Endodermal cell (in vitro differentiated cells): ENCODE results near the gene SAMD8. TPM values are rescaled to one million over a fixed set of nuclear protein-coding genes. Genes with fewer than 3 reads are reported as not detected.

Experiments
- DNase-seq: peaks from one replicate; pipeline ENCODE4 v3.0.0-alpha.2; 2017
- H3K27ac ChIP-seq: 2 replicates; pipeline ENCODE4 v1.5.1; 2013; ENCODE audit warnings: mild to moderate bottlenecking, low read depth, low read length, moderate library complexity
- H3K27me3 ChIP-seq: 2 replicates; pipeline ENCODE4 v1.6.1; 2013; ENCODE audit warnings: mild to moderate bottlenecking, low read length, moderate library complexity; ENCODE audit not compliant: insufficient read depth, control insufficient read depth, poor library complexity, severe bottlenecking
- H3K36me3 ChIP-seq: 2 replicates; pipeline ENCODE4 v1.7.0; 2013; ENCODE audit warnings: mild to moderate bottlenecking, low read length, moderate library complexity; ENCODE audit not compliant: control insufficient read depth, insufficient read depth
- H3K4me1 ChIP-seq: one replicate; pipeline ENCODE4 v1.7.0; 2013; ENCODE audit warnings: low read length; ENCODE audit not compliant: control insufficient read depth, insufficient read depth
- H3K4me3 ChIP-seq: 2 replicates; pipeline ENCODE4 v1.5.1; 2013; ENCODE audit warnings: mild to moderate bottlenecking, low read length, moderate library complexity
- H3K9ac ChIP-seq: 2 replicates; pipeline ENCODE4 v1.6.1; 2013; ENCODE audit warnings: mild to moderate bottlenecking, low read length, moderate library complexity; ENCODE audit not compliant: poor library complexity, severe bottlenecking; ENCODE audit errors: extremely low read depth
- H3K9me3 ChIP-seq: 2 replicates; pipeline ENCODE4 v1.6.1; 2013; ENCODE audit warnings: mild to moderate bottlenecking, low read length, moderate library complexity; ENCODE audit not compliant: control insufficient read depth
- H3K27ac Mint-ChIP-seq: 2 replicates; pipeline ENCODE4 v1.8.0; 2020; ENCODE audit warnings: mixed read lengths
- H3K27me3 Mint-ChIP-seq: 2 replicates; pipeline ENCODE4 v1.8.0; 2021; ENCODE audit warnings: mild to moderate bottlenecking, mixed read lengths; ENCODE audit not compliant: insufficient read depth
- H3K36me3 Mint-ChIP-seq: 2 replicates; pipeline ENCODE4 v1.8.0; 2020; ENCODE audit warnings: low read depth, mixed read lengths
- H3K4me1 Mint-ChIP-seq: 2 replicates; pipeline ENCODE4 v1.8.0; 2020; ENCODE audit warnings: mixed read lengths
- H3K4me3 Mint-ChIP-seq: 2 replicates; pipeline ENCODE4 v1.8.0; 2020; ENCODE audit warnings: mild to moderate bottlenecking, moderate library complexity, mixed read lengths
- H3K9me3 Mint-ChIP-seq: 2 replicates; pipeline ENCODE4 v1.8.0; 2020; ENCODE audit warnings: mild to moderate bottlenecking, mixed read lengths
- WGBS, 2 experiments: methylation state at CpG; one replicate each; pipeline versions ENCODE4 v1.1.5 to v1.1.7; 2013; ENCODE audit warnings: missing lambda C conversion rate in 2 of 2, mixed read lengths in 1 of 2; ENCODE audit not compliant: insufficient coverage in 1 of 2, insufficient read length in 1 of 2; 5-methylcytosine and 5-hydroxymethylcytosine counted together
- total RNA-seq, 2 donors: library from RNA; stranded (reverse); fragmentation: NEBNext Ultra II Directional in 1 of 2; extraction: Animal tissue kit (Norgen Biotek cat#: 25700) in 1 of 2; gene quantifications; 2 replicates in 1 of 2; 3 replicates in 1 of 2; pipeline ENCODE4 v1.2.1, GENCODE V29; 2021
- TF ChIP-seq, protein P1 (sequence below): fragments of 200-600 bp; sonication (generic); conservative IDR thresholded peaks from 2 replicates; pipeline ENCODE4 v1.5.0; 2021; ENCODE audit warnings: antibody characterized with exemption, mild to moderate bottlenecking

The SAMD8 gene
- total RNA-seq, 2 donors from 2014 or later, result 25.9 to 31.7 TPM

DNA sequence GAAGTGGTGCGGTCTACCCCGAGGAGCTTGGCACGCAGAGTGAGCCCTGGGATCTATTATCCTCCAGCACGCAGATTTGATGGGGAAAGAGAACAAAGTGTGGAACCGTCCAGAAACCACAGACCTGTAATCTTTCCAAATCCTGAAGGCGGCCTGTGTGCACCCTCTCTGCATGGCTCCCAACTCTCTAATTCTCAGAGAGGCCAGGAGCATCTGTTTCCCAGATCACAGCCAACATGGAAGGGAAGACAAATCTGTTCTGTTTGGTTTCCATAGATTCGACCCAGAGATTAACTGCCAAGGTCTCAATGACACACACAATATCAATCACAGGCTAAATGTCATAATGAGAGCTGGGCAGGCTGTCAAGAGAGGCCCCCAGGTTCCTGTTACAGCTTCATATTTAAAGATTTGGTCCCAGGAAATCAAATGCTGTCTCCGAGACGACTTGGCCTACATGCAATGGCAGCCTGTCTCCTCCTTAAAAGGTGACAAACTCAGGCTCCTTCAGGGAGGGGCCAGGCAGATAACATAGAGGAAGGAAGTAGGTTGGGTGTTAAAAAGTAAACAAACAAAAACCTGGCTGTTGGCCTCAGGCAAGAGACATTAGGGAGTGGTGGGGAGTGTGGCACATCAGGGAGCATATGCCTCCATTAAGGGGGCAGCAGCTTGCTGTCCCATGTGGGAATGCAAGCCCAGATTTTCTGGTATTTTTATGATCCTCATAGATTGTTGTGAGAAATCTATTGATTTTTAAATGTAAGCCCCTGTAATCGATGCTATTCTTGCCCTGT, 48.8 kb upstream of the SAMD8 start:
- H3K27me3 ChIP-seq, result peaks cover 43% of the 10 kb centered on the region
- H3K27ac ChIP-seq, result no peak overlapping the region
- peaks cover 13% of the 10 kb centered on the region for H3K4me1 ChIP-seq
- H3K4me3 Mint-ChIP-seq, result no peak overlapping the region
- no peaks in the 10 kb centered on the region for H3K36me3 ChIP-seq
- DNase-seq, result no peak
- H3K9ac ChIP-seq, result no peak overlapping the region
- no peak overlapping the region for H3K4me3 ChIP-seq
- H3K9me3 ChIP-seq, result peaks cover 4% of the 10 kb centered on the region
- H3K36me3 Mint-ChIP-seq, result no peaks in the 10 kb centered on the region
- no peak overlapping the region for H3K27ac Mint-ChIP-seq
- WGBS, 2 experiments, result 95% methylated on average over 9 to 10 of the region's 10 CpGs
- peaks cover 4% of the 10 kb centered on the region for H3K9me3 Mint-ChIP-seq
- H3K27me3 Mint-ChIP-seq, result peaks cover 83% of the 10 kb centered on the region
- TF ChIP-seq, protein P1, sequence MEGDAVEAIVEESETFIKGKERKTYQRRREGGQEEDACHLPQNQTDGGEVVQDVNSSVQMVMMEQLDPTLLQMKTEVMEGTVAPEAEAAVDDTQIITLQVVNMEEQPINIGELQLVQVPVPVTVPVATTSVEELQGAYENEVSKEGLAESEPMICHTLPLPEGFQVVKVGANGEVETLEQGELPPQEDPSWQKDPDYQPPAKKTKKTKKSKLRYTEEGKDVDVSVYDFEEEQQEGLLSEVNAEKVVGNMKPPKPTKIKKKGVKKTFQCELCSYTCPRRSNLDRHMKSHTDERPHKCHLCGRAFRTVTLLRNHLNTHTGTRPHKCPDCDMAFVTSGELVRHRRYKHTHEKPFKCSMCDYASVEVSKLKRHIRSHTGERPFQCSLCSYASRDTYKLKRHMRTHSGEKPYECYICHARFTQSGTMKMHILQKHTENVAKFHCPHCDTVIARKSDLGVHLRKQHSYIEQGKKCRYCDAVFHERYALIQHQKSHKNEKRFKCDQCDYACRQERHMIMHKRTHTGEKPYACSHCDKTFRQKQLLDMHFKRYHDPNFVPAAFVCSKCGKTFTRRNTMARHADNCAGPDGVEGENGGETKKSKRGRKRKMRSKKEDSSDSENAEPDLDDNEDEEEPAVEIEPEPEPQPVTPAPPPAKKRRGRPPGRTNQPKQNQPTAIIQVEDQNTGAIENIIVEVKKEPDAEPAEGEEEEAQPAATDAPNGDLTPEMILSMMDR, result no peak
- H3K4me1 Mint-ChIP-seq, result peaks cover 12% of the 10 kb centered on the region

DNA sequence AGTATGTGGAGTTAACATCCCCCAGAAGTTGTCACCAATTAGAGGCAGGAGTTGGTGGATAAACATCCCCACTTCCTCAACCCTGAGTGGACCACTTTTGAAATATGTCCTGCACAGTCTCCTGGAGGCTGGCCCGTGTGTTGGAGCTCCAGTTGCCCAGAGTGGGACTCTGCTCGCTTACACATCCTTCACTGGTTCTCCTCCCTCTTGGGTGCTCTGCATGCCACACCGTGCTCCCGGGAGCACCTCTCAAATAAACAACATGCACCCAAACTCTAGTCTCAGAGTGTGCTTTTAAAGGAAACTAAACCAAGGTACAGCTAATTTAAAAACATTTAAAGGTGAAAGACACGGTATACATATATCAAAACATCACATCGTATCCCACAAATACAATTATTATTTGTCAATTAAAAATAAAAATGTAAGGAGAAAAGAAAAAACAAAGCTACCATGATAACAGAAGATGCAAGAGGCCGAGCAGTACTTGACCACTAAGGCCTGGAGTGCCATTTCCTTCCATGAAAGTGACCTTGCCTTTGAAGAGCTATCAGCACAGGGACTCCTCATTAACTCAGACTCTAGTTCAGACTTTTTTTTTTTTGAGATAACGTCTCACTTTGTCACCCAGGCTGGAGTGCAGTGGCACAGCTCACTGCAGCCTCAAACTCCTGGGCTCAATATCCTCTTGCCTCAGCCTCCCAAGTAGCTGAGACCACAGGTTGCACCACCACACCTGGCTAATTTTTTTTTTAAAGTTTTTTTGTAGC, 47.8 kb upstream of the SAMD8 start:
- WGBS, 2 experiments, result 92 to 95% methylated on average over 4 to 6 of the region's 8 CpGs
- H3K9me3 Mint-ChIP-seq, result peaks cover 4% of the 10 kb centered on the region
- H3K36me3 Mint-ChIP-seq, result no peaks in the 10 kb centered on the region
- Histone ChIP-seq H3K9me3 (peaks cover 4% of the 10 kb centered on the region), H3K4me1 (peaks cover 4% of the 10 kb centered on the region), H3K27ac (no peak overlapping the region), H3K9ac (no peak overlapping the region), H3K36me3 (no peaks in the 10 kb centered on the region), H3K27me3 (peaks cover 34% of the 10 kb centered on the region), H3K4me3 (no peak overlapping the region)
- no peak overlapping the region for H3K27ac Mint-ChIP-seq
- no peak for DNase-seq
- peaks cover 7% of the 10 kb centered on the region for H3K4me1 Mint-ChIP-seq
- peaks cover 73% of the 10 kb centered on the region for H3K27me3 Mint-ChIP-seq
- no peak overlapping the region for H3K4me3 Mint-ChIP-seq
- TF ChIP-seq, protein P1, result no peak

DNA sequence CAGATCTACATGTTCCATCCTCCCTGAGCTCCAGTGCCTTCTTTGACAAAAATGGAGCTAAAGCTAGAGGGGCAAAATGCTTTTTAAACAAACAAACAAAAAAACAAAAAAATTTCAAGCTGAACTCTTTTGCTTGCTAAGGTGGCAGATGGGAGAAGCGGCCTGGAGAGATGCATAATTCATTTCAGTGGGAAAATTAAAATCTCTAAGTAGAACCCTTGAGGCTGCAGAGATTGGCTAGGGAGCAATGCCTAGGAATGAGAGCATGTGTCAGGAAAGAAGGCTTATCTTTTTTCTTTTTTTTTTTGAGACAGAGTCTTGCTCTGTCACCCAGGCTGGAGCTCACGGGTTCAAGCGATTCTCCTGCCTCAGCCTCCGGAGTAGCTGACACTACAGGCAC, 46.4 kb upstream of the SAMD8 start:
- WGBS, 2 experiments, result 91 to 92% methylated on average over 1 to 4 of the region's 4 CpGs
- H3K9me3 Mint-ChIP-seq, result peaks cover 4% of the 10 kb centered on the region
- H3K4me3 ChIP-seq, result no peak overlapping the region
- no peaks in the 10 kb centered on the region for H3K36me3 ChIP-seq
- H3K36me3 Mint-ChIP-seq, result no peaks in the 10 kb centered on the region
- peaks cover 33% of the 10 kb centered on the region for H3K27me3 ChIP-seq
- H3K27ac ChIP-seq, result no peak overlapping the region
- H3K9me3 ChIP-seq, result peaks cover 4% of the 10 kb centered on the region
- TF ChIP-seq, protein P1, result no peak
- no peak overlapping the region for H3K27ac Mint-ChIP-seq
- peaks cover 66% of the 10 kb centered on the region for H3K27me3 Mint-ChIP-seq
- H3K4me3 Mint-ChIP-seq, result no peak overlapping the region
- H3K9ac ChIP-seq, result no peak overlapping the region
- H3K4me1 Mint-ChIP-seq, result no peaks in the 10 kb centered on the region
- no peaks in the 10 kb centered on the region for H3K4me1 ChIP-seq
- no peak for DNase-seq
